Mucosa of descending colon (tissue), 3 donors: ENCODE data around the gene HOXD10. TPM values are rescaled to one million over a fixed set of nuclear protein-coding genes. Genes with fewer than 3 reads are reported as not detected.

Experiments used
- ATAC-seq: fragments of 200-7000 bp; cut with Tn5 transposase; one replicate; pipeline ENCODE4 v1.9.1; 2020; ENCODE audit warnings: mild to moderate bottlenecking, moderate library complexity
- DNase-seq, 3 donors: peaks; one replicate each; pipeline ENCODE4 v3.0.0-alpha.2; 2020
- H3K36me3 ChIP-seq: fragments of 200-600 bp; one replicate; pipeline ENCODE4 v1.8.0; 2021; ENCODE audit warnings: low read depth, mild to moderate bottlenecking
- H3K4me1 ChIP-seq: fragments of 200-600 bp; one replicate; pipeline ENCODE4 v1.8.0; 2021; ENCODE audit warnings: low read depth, mild to moderate bottlenecking
- H3K4me3 ChIP-seq: fragments of 200-600 bp; one replicate; pipeline ENCODE4 v1.8.0; 2021; ENCODE audit warnings: mild to moderate bottlenecking
- H3K9me3 ChIP-seq: fragments of 200-600 bp; one replicate; pipeline ENCODE4 v1.8.0; 2021; ENCODE audit warnings: mild to moderate bottlenecking
- intact Hi-C, 2 donors: fragments of 100-400 bp; cut with DNase I in 1 of 2; cut with micrococcal nuclease in 1 of 2; formaldehyde crosslinking; loops; one replicate each; pipeline versions ENCODE4 v1.11.0 to v1.11.1; 2022; cut with DNase I, micrococcal nuclease
- total RNA-seq, 3 donors: library from RNA; stranded (reverse); fragmentation: NEBNext Ultra II Directional in 2 of 3; extraction: Animal tissue kit (Norgen Biotek cat#: 25700) in 2 of 3; gene quantifications; one replicate each; pipeline versions ENCODE4 v1.2.1 to v1.2.4, GENCODE V29; 2021 to 2023
- TF ChIP-seq, protein P1 (sequence below): fragments of 200-600 bp; IDR thresholded peaks from one replicate; pipeline ENCODE4 v1.8.0; 2022; ENCODE audit warnings: antibody characterized with exemption, mild to moderate bottlenecking
- donor health status: DM: no; HTN: no; CAD: no; lungs with moderate emphysema.
- donor health status: DM: no; HTN: no; CAD: no.
- donor health status: DM: no; HTN: yes; CAD: no.

HOXD10 gene
- total RNA-seq, 3 donors from 2014 or later, result 1.8 to 4.1 (median 3.0) TPM

- no peak for DNase-seq
- H3K4me3 ChIP-seq, result no peak overlapping the region
- H3K4me1 ChIP-seq, result peaks cover 21% of the 10 kb centered on the region
- H3K36me3 ChIP-seq, result no peaks in the 10 kb centered on the region
- ATAC-seq, result peak; percentile 26
- TF ChIP-seq, protein P1, sequence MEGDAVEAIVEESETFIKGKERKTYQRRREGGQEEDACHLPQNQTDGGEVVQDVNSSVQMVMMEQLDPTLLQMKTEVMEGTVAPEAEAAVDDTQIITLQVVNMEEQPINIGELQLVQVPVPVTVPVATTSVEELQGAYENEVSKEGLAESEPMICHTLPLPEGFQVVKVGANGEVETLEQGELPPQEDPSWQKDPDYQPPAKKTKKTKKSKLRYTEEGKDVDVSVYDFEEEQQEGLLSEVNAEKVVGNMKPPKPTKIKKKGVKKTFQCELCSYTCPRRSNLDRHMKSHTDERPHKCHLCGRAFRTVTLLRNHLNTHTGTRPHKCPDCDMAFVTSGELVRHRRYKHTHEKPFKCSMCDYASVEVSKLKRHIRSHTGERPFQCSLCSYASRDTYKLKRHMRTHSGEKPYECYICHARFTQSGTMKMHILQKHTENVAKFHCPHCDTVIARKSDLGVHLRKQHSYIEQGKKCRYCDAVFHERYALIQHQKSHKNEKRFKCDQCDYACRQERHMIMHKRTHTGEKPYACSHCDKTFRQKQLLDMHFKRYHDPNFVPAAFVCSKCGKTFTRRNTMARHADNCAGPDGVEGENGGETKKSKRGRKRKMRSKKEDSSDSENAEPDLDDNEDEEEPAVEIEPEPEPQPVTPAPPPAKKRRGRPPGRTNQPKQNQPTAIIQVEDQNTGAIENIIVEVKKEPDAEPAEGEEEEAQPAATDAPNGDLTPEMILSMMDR, result no peak
- no peaks in the 10 kb centered on the region for H3K9me3 ChIP-seq
- intact Hi-C loops, result loop anchor here in 1 of 2 donors (5.0 to 10.0 kb wide), 2 partner anchors 395 to 717 kb away; no protein-coding TSS in a partner anchor
Observed at GRCh38 chr2:176081837-176082524, 34.6 kb upstream of the HOXD10 start.

DNA sequence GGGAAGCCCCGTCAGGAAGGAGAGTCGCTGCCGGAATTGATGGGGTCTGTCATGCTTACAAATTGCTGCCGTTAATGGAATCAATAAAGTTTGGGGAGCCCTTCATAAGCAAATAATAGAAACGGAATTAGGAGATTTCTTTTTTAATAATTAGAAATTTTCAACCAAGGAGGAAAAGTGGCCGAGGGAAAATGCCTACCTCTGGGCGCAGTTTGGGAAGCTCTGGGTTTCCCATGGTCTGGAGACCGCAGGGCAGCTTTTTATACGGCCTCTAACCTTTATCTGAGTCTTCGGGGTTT lies 34.1 kb upstream of the HOXD10 start:
- intact Hi-C loops, result loop anchor here in 1 of 2 donors (5.0 to 10.0 kb wide), 2 partner anchors 395 to 718 kb away; no protein-coding TSS in a partner anchor
- Histone ChIP-seq H3K36me3 (no peaks in the 10 kb centered on the region), H3K4me3 (no peak overlapping the region), H3K9me3 (no peaks in the 10 kb centered on the region), H3K4me1 (peaks cover 21% of the 10 kb centered on the region)
- ATAC-seq, result no peak
- no peak for DNase-seq
- TF ChIP-seq, protein P1, result no peak

DNA sequence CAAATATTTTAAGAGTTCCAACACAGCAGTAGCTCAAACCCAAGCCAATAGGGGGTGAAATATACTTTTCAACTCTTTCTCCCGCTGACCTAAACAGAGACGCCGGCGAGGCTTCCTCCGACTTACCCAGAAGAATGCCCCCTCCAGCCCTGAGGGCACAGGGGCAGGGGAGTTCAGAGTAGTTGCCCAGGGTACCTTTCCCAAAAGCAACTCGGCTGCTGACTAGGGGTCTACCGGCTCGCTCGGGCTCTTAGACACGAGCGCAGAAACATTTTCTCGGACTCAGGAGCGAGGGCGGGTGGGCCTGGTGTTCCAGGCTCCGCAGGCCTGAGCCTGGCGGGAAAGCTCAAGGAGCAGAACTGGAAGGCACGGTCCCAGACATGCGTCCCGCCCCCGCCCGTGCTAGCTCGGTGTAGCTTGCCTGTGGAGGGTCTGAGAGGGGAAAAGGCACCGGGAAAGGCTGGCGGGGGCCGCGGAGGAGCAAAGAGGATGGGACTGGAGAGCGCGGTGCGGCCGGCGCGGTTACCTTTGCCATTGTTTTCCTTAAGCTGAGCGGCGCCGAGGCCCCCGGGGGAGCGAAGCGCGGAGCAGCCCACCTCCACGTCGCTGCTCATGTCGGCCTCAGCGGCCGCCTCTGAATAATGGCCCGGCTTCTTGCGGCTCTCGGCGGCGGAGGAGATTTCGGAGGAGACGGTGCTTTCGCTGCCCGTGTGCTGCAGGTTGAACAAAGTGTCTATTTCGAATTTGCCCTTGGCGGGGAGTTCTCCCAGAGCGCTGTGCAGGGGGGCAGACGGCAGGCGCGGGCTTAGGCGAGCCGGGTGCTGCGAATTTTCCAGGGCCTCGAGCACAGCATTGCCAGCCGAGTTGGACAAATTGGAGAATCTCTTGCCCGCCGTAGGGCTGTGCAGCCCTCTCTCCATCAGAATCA lies 33.5 kb upstream of the HOXD10 start:
- ATAC-seq (no peak), DNase-seq (no peak)
- no peaks in the 10 kb centered on the region for H3K36me3 ChIP-seq
- H3K4me3 ChIP-seq, result no peak overlapping the region
- intact Hi-C loops, result loop anchor here in 1 of 2 donors (5.0 to 10.0 kb wide), 2 partner anchors 396 to 718 kb away; no protein-coding TSS in a partner anchor
- TF ChIP-seq, protein P1, result no peak
- H3K4me1 ChIP-seq, result peaks cover 25% of the 10 kb centered on the region
- no peaks in the 10 kb centered on the region for H3K9me3 ChIP-seq

- intact Hi-C loops, result loop anchor here in 1 of 2 donors (5.0 to 10.0 kb wide), 2 partner anchors 397 to 719 kb away; no protein-coding TSS in a partner anchor
- no peak for ATAC-seq
- no peak within 1 kb of the TSS for H3K4me3 ChIP-seq
- DNase-seq, result no peak
- H3K9me3 ChIP-seq, result no peaks in the 10 kb centered on the region
- TF ChIP-seq, protein P1, result no peak
- H3K36me3 ChIP-seq, result no peaks in the 10 kb centered on the region
- H3K4me1 ChIP-seq, result peaks cover 29% of the 10 kb centered on the region
Observed at GRCh38 chr2:176083796-176084261, 32.7 kb upstream of the HOXD10 start, which contains the start of gene EVX2. EVX2 (minus strand) TSS chr2:176083962; CDS start chr2:176083776, 186 bp downstream.

- no peak for ATAC-seq
- TF ChIP-seq, protein P1, result no peak
- Histone ChIP-seq H3K36me3 (no peaks in the 10 kb centered on the region), H3K4me1 (peaks cover 29% of the 10 kb centered on the region), H3K4me3 (no peak overlapping the region), H3K9me3 (no peaks in the 10 kb centered on the region)
- no peak for DNase-seq
- intact Hi-C loops, result loop anchor here in 1 of 2 donors (5.0 to 10.0 kb wide), 2 partner anchors 397 to 720 kb away; no protein-coding TSS in a partner anchor
Observed at GRCh38 chr2:176084611-176085119, 31.9 kb upstream of the HOXD10 start.
